ENCODE measurements around the gene OLR1.

DNA sequence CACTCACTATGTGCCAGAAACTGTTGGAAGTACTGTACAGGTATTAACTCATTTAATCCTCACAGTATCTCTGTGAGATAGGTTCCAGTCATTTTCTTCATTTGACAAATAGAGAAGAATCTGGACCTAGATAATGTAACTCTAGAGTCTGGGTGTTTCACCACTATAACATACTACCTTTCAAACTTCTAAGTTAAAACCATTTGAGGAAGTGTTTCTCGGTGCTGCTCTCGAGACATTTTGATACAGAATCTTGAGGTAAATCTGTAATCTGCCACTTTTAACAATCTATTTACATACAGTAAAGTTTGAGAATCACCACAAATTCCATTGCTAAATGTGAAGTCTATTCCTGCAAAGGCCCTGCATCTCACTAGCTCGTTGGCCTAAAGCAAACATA is 8.8 kb downstream of the OLR1 start:
- TF ChIP-seq CTCF (IDR thresholded peaks at IDR 0.05) (no peak), POLR2AphosphoS5 (IDR thresholded peaks at IDR 0.05) (no peak)

All from prostate gland (tissue), 2 donors.